ENCODE results near the gene TIMP1.

TIMP1 gene

DNA sequence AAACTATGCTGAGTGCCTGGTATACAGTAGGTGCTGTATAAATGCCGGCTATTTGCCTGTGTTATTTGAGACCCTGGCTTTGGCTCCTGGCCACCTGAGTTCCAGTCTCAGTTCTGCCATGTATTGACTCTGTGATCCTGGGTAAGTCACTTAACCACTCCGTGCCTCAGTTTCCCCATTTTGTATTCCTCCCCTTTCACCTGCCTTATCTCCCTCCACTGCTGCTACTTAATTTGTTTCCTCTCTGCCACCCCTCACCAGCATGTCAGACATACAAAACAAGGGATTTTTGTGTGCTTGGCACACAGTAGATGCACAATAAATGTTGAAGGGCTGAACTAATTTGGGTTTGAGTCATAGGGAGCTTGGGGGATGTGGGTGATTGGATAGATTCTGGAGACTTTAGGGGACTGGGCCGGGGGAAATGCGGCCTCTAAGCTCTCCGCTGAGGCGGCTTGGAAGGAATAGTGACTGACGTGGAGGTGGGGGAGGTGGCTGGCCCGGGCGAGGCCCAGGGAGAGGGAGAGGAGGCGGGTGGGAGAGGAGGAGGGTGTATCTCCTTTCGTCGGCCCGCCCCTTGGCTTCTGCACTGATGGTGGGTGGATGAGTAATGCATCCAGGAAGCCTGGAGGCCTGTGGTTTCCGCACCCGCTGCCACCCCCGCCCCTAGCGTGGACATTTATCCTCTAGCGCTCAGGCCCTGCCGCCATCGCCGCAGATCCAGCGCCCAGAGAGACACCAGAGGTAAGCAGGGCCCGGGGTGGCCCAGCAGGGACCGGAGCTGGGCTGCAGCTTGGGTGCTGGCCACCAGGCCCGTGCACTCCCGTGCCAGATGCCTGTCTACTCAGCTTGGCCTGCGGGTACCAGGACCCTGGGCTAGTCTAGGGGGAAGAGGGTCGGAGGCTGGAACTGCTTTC is at the start of gene TIMP1:
TIMP1 (plus strand) TSS at position 706 of the 917 bp plus-strand sequence. CDS start 980 bp downstream, outside the sequence.
- H3K4me3 Mint-ChIP-seq = peak within 1 kb of the TSS; percentile 77
- intact Hi-C loops (cut with micrococcal nuclease) = loop anchor here (5.0 kb wide), 1 partner anchor 50 kb away; no protein-coding TSS in a partner anchor

DNA sequence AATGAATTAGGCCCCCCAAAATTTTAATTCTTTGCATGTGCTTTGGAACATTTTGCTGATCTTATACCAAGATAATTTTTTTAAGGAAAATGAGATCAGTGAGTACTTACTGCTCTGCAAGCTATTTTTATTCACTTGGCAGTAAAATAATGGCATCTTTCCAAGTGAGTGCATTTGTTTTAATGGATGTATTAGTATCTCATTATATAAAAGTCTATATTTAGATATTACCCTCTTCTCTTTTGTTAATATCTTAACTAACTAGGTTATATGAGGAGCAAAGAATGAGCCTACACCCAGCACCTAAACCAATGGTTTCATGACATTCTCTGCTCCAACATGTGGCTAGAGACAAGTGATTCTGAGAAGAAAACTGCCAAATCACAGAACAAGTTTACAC is 42.4 kb upstream of the TIMP1 start:
- no peaks in the 10 kb centered on the region for H3K9me3 Mint-ChIP-seq
- intact Hi-C loops (cut with micrococcal nuclease) = no loop called here
- no peak overlapping the region for H3K27ac Mint-ChIP-seq
- no peaks in the 10 kb centered on the region for H3K27me3 Mint-ChIP-seq
- H3K4me1 Mint-ChIP-seq (ENCODE audit: low read depth) = no peaks in the 10 kb centered on the region
- no peak overlapping the region for H3K4me3 Mint-ChIP-seq
- no peaks in the 10 kb centered on the region for H3K36me3 Mint-ChIP-seq (ENCODE audit: low read depth)

More for the DNA sequence above, at the start of gene TIMP1:
- H3K4me1 Mint-ChIP-seq (ENCODE audit: low read depth) = peaks cover 83% of the 10 kb centered on the region
- peaks cover 39% of the 10 kb centered on the region for H3K36me3 Mint-ChIP-seq (ENCODE audit: low read depth)
- H3K9me3 Mint-ChIP-seq = no peaks in the 10 kb centered on the region
- peaks cover 1% of the 10 kb centered on the region for H3K27me3 Mint-ChIP-seq
- H3K27ac Mint-ChIP-seq = peak within 1 kb of the TSS; percentile 77

DNA sequence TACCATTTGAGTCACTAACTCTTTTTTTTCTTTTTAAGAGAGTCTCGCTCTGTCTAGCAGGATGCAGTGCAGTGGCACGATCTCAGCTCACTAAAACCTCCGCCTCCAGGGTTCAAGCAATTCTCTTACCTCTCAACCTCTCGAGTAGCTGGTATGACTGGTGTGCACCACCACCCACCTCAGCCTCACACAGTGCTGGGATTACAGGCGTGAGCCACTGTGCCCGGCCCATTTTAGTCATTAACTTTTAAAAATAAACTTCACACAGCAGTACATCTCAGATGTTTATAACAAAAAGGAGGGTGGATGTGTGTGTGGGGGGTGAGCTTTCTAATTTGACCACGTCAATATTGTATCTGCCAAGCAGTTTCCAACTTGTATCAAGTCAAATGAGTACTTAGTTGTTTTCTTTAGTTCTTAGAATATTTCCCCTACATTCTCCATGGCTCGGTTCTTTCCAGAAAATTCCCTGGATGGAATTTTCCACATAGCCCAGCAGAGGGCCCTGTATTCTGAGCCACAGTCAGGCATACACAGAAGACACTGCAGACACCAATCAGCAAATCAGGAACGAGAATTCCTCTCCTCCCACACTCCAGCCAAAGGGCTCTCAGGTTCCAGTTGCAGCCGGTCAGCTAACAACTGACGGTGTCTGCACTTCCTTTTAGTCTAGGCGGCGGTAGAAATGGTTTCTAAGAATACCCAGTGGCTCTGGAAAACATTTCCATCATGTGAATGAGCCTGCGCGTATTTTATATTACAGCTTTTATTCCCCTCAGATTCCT is 41.3 kb upstream of the TIMP1 start:
- Mint-ChIP-seq H3K36me3 (ENCODE audit: low read depth) (no peaks in the 10 kb centered on the region), H3K4me1 (ENCODE audit: low read depth) (peaks cover 6% of the 10 kb centered on the region), H3K27me3 (no peaks in the 10 kb centered on the region), H3K9me3 (no peaks in the 10 kb centered on the region), H3K27ac (no peak overlapping the region), H3K4me3 (no peak overlapping the region)
- intact Hi-C loops (cut with micrococcal nuclease) = no loop called here

DNA sequence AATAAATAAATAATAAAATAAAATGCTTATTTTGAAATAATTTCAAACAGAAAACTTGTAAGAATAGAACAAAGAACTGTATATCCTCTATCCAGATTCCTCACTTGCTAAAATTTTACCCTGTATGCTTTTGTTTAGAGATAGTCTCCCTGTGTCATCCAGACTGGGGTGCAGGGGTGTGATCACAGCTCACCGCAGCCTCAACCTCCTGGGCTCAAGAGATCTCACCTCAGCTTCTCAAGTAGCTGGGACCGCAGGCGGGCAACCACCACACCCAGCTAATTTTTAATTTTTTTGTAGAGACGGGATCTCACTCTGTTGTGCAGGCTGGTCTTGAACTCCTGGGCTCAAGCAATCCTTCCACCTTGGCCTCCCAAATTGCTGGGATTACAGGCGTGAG is 38.7 kb upstream of the TIMP1 start:
- Mint-ChIP-seq H3K9me3 (no peaks in the 10 kb centered on the region), H3K4me3 (no peak overlapping the region), H3K27me3 (no peaks in the 10 kb centered on the region), H3K27ac (no peak overlapping the region), H3K4me1 (ENCODE audit: low read depth) (peaks cover 6% of the 10 kb centered on the region), H3K36me3 (ENCODE audit: low read depth) (no peaks in the 10 kb centered on the region)
- intact Hi-C loops (cut with micrococcal nuclease) = no loop called here

DNA sequence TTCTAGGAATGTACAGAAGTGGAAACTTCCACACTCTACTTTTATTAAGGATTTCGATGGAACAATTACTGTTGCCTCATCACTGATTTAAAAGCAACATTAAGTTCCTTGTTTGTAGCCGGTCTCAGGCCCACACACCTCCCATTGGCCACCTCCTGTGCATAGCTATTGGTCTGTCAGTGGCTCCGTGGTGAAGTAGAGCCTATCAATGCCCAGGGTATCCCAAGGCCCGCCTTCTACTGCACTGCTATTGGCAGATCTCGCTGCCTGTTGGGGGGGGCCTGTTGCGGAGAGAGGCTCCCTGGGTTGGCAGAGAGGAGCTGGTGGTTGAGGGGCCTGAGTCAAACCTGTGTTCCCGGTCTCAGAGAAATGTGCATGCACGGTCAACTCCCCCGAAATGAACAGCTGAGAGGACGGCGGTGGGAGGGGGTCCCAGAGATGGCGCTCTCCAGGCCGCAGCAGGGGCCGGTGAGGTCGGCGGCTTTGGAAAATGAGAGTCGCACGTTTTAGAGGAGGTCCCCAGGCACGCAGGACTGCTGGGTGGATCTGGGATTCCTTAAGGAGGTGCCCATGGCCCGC is 26.1 kb upstream of the TIMP1 start:
- peaks cover 5% of the 10 kb centered on the region for H3K36me3 Mint-ChIP-seq (ENCODE audit: low read depth)
- peaks cover 31% of the 10 kb centered on the region for H3K4me1 Mint-ChIP-seq (ENCODE audit: low read depth)
- no peaks in the 10 kb centered on the region for H3K9me3 Mint-ChIP-seq
- H3K27ac Mint-ChIP-seq = peak overlapping the region; percentile 97
- intact Hi-C loops (cut with micrococcal nuclease) = no loop called here
- H3K27me3 Mint-ChIP-seq = no peaks in the 10 kb centered on the region
- H3K4me3 Mint-ChIP-seq = peak overlapping the region; percentile 89

DNA sequence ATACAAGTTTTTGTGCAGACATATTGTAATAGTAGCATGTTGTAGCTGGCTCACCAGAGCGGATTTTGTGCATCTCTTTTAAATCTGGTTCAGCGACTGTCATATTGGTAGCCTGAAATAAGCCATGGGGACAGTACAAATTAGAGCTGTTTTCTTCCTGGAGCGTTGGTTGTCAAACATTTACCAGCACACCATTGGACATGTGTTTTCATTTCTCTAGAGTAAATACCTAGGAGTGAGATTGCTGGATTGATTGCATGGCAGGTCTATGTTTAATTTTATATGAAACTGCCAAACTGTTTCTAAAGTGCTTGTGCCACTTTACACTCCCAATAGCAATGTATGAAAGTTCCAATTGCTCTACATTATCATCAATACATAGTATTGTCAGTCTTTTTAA is 23.8 kb upstream of the TIMP1 start:
- Mint-ChIP-seq H3K36me3 (ENCODE audit: low read depth) (peaks cover 27% of the 10 kb centered on the region), H3K27me3 (no peaks in the 10 kb centered on the region), H3K9me3 (no peaks in the 10 kb centered on the region), H3K27ac (no peak overlapping the region), H3K4me1 (ENCODE audit: low read depth) (peaks cover 32% of the 10 kb centered on the region), H3K4me3 (no peak overlapping the region)
- intact Hi-C loops (cut with micrococcal nuclease) = no loop called here

DNA sequence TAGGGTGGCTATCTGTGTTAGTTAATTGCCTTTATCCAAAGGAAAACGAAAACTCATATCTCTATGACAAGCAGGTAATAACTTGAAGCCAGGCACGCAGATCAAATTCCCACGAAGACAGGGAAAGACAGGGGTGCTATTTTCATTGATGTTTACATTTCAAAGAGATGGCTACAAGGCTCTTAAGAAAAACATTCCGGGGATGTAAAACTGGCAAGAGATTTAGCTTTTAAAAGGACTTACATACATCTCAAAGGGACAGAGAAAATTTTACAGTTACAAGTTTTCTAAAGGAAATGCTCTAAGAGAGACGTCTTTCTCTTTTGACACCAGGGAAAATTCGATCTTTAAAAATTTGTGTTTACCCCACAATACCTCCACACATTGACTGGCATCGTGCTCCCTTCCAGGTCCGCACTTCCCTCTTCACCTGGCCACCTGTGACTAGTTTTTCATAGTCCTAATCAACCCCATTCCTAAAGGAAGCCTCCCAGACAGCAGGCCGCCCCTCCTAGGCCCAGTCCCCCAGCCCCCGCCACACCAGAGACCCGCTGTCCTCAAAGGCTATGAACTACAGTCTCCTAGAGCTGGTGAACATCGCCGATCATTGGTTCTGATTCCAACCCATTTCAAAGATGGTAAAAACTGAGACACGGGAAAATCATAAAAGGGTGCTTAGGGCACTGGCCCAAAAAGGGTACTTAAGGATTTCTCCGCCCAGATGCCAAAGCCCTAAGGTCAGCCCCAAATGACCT is 21.9 kb upstream of the TIMP1 start:
- peak overlapping the region; percentile 89 for H3K4me3 Mint-ChIP-seq
- intact Hi-C loops (cut with micrococcal nuclease) = loop anchor here (5.0 to 10.0 kb wide), 2 partner anchors 77 to 464 kb away; no protein-coding TSS in a partner anchor
- no peaks in the 10 kb centered on the region for H3K9me3 Mint-ChIP-seq
- peaks cover 46% of the 10 kb centered on the region for H3K36me3 Mint-ChIP-seq (ENCODE audit: low read depth)
- H3K4me1 Mint-ChIP-seq (ENCODE audit: low read depth) = peaks cover 44% of the 10 kb centered on the region
- H3K27me3 Mint-ChIP-seq = no peaks in the 10 kb centered on the region
- H3K27ac Mint-ChIP-seq = peak overlapping the region; percentile 96

DNA sequence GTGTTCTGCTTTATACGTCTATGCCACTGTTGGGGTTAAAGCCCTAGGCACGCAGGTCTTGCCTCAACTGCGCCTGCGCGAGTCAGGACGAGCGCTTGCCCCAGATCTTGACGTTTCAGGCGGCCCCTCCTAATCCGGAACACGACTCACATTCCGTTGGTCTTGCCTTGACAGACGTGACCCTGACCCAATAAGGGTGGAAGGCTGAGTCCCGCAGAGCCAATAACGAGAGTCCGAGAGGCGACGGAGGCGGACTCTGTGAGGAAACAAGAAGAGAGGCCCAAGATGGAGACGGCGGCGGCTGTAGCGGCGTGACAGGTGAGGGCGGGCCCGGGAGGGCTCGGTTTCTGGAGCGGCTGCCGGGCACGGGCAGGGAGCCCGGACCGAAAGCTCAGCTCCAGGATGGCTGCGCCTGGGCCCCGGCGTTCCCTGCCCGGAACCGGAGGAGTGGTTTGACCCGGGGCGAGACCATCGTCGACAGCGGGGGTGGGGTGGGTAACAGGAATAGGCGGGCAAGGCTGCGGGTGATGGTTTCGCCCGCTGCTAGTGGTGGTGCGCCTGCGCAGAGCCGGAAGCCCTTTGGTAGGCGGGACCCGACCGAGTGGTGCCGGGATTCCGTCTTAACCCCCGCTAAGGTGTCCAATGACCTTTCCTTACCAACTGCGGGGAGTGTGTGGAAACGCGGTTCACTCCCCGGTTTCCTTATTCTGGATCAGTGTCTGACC is 21.1 kb upstream of the TIMP1 start, which contains the start of gene ARAF:
ARAF (plus strand) TSS at position 272 of the 725 bp plus-strand sequence. CDS start 1,763 bp downstream, outside the sequence.
- Mint-ChIP-seq H3K4me1 (ENCODE audit: low read depth) (peaks cover 44% of the 10 kb centered on the region), H3K27ac (peak within 1 kb of the TSS; percentile 96), H3K4me3 (peak within 1 kb of the TSS; percentile 89), H3K9me3 (no peaks in the 10 kb centered on the region), H3K36me3 (ENCODE audit: low read depth) (peaks cover 50% of the 10 kb centered on the region), H3K27me3 (no peaks in the 10 kb centered on the region)
- intact Hi-C loops (cut with micrococcal nuclease) = loop anchor here (5.0 to 10.0 kb wide), 2 partner anchors 76 to 464 kb away; no protein-coding TSS in a partner anchor

DNA sequence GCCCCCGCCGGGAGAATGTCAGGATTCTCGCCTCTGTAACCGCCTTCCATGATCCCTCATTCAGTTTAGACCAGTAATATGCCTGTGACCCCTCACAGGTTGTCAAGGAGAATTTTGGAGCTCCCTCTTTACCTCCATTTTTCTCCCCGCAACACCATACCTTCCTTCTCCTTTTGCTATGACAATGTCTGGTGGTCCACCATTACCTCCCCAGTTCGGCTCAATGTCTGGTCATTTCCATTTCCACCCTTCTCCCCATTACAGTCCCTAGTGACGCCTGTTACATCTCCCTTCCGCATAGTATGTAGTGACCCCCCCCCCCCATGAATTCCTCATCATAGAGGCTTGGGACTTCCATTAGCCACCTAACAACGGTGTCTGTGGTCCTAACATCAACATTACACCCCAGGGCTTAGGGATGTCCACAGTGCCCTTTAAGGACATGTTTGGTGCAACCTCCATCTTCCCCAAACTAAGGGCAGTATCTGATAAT is 20.5 kb upstream of the TIMP1 start:
- peaks cover 56% of the 10 kb centered on the region for H3K36me3 Mint-ChIP-seq (ENCODE audit: low read depth)
- peak overlapping the region; percentile 96 for H3K27ac Mint-ChIP-seq
- intact Hi-C loops (cut with micrococcal nuclease) = loop anchor here (5.0 to 10.0 kb wide), 2 partner anchors 76 to 463 kb away; no protein-coding TSS in a partner anchor
- H3K4me1 Mint-ChIP-seq (ENCODE audit: low read depth) = peaks cover 41% of the 10 kb centered on the region
- H3K9me3 Mint-ChIP-seq = no peaks in the 10 kb centered on the region
- H3K4me3 Mint-ChIP-seq = peak overlapping the region; percentile 89
- H3K27me3 Mint-ChIP-seq = no peaks in the 10 kb centered on the region

DNA sequence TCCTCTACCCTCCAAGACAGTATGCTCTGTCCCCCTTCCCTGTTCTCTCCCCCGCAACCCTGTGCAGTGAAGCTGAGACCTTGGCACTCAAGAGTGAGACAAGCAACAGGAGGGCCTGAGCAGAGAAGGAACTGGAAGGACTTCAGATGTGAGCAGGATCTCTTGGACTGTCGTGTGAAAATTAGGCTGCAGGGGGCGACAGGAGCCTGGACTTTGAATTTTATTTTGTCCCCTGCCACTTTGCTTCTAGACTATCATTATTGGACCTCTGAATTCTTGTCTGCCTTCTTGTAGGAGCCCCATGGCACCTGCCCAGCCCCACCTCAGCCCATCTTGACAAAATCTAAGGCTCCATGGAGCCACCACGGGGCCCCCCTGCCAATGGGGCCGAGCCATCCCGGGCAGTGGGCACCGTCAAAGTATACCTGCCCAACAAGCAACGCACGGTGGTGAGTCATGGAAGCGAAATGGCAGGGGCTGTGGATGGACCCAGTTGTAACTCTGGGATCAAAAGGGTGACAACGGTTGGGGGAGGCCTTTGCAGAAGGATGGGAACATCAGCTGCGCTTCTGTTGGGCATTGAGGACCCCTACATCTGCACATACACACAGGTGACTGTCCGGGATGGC is 19.5 kb upstream of the TIMP1 start:
- H3K4me3 Mint-ChIP-seq = peak overlapping the region; percentile 89
- peaks cover 66% of the 10 kb centered on the region for H3K36me3 Mint-ChIP-seq (ENCODE audit: low read depth)
- H3K27me3 Mint-ChIP-seq = no peaks in the 10 kb centered on the region
- H3K9me3 Mint-ChIP-seq = no peaks in the 10 kb centered on the region
- H3K27ac Mint-ChIP-seq = peak overlapping the region; percentile 96
- intact Hi-C loops (cut with micrococcal nuclease) = loop anchor here (5.0 to 10.0 kb wide), 2 partner anchors 75 to 462 kb away; no protein-coding TSS in a partner anchor
- peaks cover 37% of the 10 kb centered on the region for H3K4me1 Mint-ChIP-seq (ENCODE audit: low read depth)

DNA sequence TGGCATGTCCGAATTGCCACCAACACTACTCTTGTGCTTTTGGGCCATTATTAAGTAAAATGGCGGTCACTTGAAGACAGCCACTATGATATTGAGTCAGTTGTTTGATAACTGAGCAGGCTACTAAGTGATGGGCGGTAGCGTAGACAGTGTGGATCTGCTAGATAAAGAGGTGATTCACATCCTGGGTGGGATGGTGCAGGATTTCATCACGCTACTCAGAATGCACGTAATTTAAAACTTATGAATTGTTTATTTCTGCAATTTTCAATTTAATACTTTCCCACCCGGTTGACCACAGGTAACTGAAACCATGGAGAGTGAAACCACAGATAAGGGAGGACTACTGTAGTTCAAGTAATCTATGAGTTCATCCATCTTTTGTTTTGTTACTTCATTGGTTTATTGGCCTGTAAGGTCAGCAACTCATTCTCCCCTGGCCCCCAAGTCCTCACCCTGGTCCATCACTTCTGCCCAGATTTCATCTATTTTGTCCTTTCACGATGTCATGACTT is 18.4 kb upstream of the TIMP1 start:
- Mint-ChIP-seq H3K27me3 (no peaks in the 10 kb centered on the region), H3K27ac (no peak overlapping the region), H3K4me3 (no peak overlapping the region), H3K36me3 (ENCODE audit: low read depth) (peaks cover 75% of the 10 kb centered on the region), H3K9me3 (no peaks in the 10 kb centered on the region), H3K4me1 (ENCODE audit: low read depth) (peaks cover 37% of the 10 kb centered on the region)
- intact Hi-C loops (cut with micrococcal nuclease) = loop anchor here (5.0 to 10.0 kb wide), 2 partner anchors 73 to 461 kb away; no protein-coding TSS in a partner anchor
